ENCODE measurements around the gene OR5B12. TPM values are rescaled to one million over a fixed set of nuclear protein-coding genes. Genes with fewer than 3 reads are reported as not detected.

OR5B12 gene
- total RNA-seq, 4 donors from 2014 or later = not detected

DNA sequence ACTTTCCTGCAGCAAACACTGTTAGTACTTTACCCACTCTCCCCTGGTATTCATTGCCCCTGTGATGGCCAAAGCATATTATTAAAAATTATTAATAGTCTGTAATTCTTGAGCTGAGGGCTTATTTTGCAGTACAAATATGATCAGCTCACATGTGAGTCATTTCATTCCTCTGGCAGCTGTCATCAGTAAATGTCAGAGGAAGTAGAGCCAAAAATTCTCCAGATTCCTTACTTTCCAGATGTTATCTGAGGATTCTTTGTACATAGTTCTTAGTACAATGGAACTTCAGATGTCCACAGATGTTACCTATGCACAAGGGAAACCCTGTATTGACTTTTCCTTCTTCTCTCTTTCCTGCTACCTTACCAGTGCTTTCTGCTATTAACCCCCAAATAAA is 47.8 kb downstream of the OR5B12 start:
- no peaks in the 10 kb centered on the region for H3K27me3 ChIP-seq
- DNase-seq = no peak
- TF ChIP-seq, protein P1, sequence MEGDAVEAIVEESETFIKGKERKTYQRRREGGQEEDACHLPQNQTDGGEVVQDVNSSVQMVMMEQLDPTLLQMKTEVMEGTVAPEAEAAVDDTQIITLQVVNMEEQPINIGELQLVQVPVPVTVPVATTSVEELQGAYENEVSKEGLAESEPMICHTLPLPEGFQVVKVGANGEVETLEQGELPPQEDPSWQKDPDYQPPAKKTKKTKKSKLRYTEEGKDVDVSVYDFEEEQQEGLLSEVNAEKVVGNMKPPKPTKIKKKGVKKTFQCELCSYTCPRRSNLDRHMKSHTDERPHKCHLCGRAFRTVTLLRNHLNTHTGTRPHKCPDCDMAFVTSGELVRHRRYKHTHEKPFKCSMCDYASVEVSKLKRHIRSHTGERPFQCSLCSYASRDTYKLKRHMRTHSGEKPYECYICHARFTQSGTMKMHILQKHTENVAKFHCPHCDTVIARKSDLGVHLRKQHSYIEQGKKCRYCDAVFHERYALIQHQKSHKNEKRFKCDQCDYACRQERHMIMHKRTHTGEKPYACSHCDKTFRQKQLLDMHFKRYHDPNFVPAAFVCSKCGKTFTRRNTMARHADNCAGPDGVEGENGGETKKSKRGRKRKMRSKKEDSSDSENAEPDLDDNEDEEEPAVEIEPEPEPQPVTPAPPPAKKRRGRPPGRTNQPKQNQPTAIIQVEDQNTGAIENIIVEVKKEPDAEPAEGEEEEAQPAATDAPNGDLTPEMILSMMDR (IDR thresholded peaks at IDR 0.05) = no peak
- TF ChIP-seq POLR2A (IDR thresholded peaks at IDR 0.05) = no peak

DNA sequence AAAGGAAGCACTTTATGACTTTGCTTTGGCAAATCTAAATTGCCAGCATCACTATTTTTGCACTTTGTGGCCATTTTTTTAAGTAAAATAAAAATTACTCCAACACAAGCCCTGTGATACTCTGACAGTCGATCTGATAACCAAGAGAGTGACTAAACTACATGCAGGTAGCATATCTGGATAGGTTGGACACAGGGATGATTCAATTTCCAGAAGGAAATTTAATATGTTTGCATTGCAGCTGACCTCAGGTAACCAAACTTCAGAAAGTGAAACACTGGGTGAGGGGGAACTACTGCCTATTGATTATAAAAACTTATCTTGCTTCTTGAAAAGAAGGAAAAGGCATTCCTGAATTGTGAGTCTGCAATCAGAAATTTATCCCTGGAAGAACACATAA is 49.3 kb downstream of the OR5B12 start:
- no peak for DNase-seq
- no peaks in the 10 kb centered on the region for H3K4me1 ChIP-seq
- TF ChIP-seq, protein P1 (IDR thresholded peaks at IDR 0.05) = no peak
- no peak overlapping the region for H3K4me3 ChIP-seq
- H3K27ac ChIP-seq = no peak overlapping the region
- no peaks in the 10 kb centered on the region for H3K9me3 ChIP-seq
- H3K36me3 ChIP-seq = no peaks in the 10 kb centered on the region
- no peaks in the 10 kb centered on the region for H3K27me3 ChIP-seq

More for the DNA sequence above, 47.8 kb downstream of the OR5B12 start:
- H3K9me3 ChIP-seq = no peaks in the 10 kb centered on the region
- H3K4me3 ChIP-seq = no peak overlapping the region
- no peaks in the 10 kb centered on the region for H3K4me1 ChIP-seq
- no peak overlapping the region for H3K27ac ChIP-seq
- H3K36me3 ChIP-seq = no peaks in the 10 kb centered on the region

DNA sequence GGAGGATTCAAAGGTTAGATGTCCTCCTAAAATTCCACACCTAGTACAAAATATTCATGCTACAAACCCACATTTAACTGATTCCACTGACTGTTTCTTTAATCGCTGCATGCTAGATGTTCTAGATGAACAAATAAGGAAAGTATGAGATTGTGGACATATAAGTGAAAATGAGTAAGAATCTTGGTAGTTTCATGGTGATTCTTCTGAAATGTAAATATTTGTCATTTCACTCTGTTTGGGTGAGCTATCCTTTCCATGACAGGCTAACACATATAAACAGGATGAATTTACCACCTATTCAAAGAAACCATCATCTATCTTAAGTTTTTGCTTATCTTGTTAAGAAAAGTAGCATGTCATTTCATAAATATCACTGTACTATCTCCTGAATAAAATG is 50.2 kb downstream of the OR5B12 start:
- H3K27ac ChIP-seq = no peak overlapping the region
- no peaks in the 10 kb centered on the region for H3K4me1 ChIP-seq
- H3K27me3 ChIP-seq = no peaks in the 10 kb centered on the region
- TF ChIP-seq POLR2A (IDR thresholded peaks at IDR 0.05) = no peak
- TF ChIP-seq, protein P1 (IDR thresholded peaks at IDR 0.05) = no peak
- H3K9me3 ChIP-seq = no peaks in the 10 kb centered on the region
- no peak overlapping the region for H3K4me3 ChIP-seq
- DNase-seq = no peak
- no peaks in the 10 kb centered on the region for H3K36me3 ChIP-seq

DNA sequence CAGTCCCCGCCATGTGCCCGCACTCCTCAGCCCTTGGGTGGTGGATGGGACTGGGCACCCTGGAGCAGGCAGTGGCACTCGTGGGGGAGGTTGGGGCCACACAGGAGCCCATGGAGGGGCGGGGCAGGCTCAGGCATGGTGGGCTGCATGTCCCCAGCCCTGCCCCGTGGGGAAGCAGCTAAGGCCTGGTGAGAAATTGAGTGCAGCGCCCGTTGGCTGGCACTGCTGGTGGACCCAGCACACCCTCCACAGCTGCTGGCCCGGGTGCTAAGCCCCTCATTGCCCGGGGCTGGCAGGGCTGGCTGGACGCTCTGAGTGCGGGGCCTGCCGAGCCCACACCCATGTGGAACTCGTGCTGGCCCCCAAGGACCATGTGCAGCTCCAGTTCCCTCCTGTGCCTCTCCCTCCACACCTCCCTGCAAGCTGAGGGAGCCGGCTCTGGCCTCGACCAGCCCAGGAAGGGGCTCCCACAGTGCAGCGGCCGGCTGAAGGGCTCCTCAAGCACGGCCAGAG is 51.4 kb downstream of the OR5B12 start:
- no peak for DNase-seq
- Histone ChIP-seq H3K27ac (no peak overlapping the region), H3K9me3 (no peaks in the 10 kb centered on the region), H3K4me1 (no peaks in the 10 kb centered on the region), H3K4me3 (no peak overlapping the region), H3K36me3 (no peaks in the 10 kb centered on the region), H3K27me3 (no peaks in the 10 kb centered on the region)
- TF ChIP-seq, protein P1 (IDR thresholded peaks at IDR 0.05) = no peak
- no peak for TF ChIP-seq POLR2A (IDR thresholded peaks at IDR 0.05)

Other genes with a start within 250 kb of the OR5B12 start
- gene OR1S2, start 238.1 kb downstream of the OR5B12 start, total RNA-seq = not detected
- not detected for gene OR1S1, start 229.5 kb downstream of the OR5B12 start, total RNA-seq
- gene OR10Q1, start 213.3 kb downstream of the OR5B12 start, total RNA-seq = not detected
- not detected for gene OR10W1, start 174.0 kb downstream of the OR5B12 start, total RNA-seq
- not detected for gene OR5B17, start 83.2 kb downstream of the OR5B12 start, total RNA-seq
- not detected for gene OR5B3, start 35.4 kb downstream of the OR5B12 start, total RNA-seq
- gene OR5B2, start 14.1 kb downstream of the OR5B12 start, total RNA-seq = not detected
- gene OR5B21, start 65.9 kb upstream of the OR5B12 start, total RNA-seq = not detected
- gene LPXN, start 133.6 kb upstream of the OR5B12 start, total RNA-seq = 10 to 100 TPM; 12.3 to 66.0 (median 18.2) TPM
- gene ZFP91, start 136.8 kb upstream of the OR5B12 start, total RNA-seq = 10 to 100 TPM; 42.4 to 58.3 (median 45.9) TPM
- 1 to 10 TPM in 3 of 4 donors, not detected in 1; 3.5 to 6.8 (median 5.3) TPM for gene CNTF, start 180.4 kb upstream of the OR5B12 start, total RNA-seq

All from Peyer's patch (tissue), 4 donors.